ENCODE results near the gene RAD54L2. TPM values are rescaled to one million over a fixed set of nuclear protein-coding genes. Genes with fewer than 3 reads are reported as not detected.

Gene RAD54L2
- total RNA-seq, 1 donor from 2014 or later: 43.2 TPM

Other genes starting within 250 kb of the RAD54L2 start
- gene MANF, start 153.4 kb upstream of the RAD54L2 start, total RNA-seq: 200 and 208 TPM in 2 replicates
- gene RBM15B, start 147.4 kb upstream of the RAD54L2 start, total RNA-seq: 38.5 and 39.6 TPM in 2 replicates
- gene DCAF1, start 38.7 kb upstream of the RAD54L2 start, total RNA-seq: 45.3 and 46.3 TPM in 2 replicates
- 50.3 and 52.0 TPM in 2 replicates for gene TEX264, start 132.5 kb downstream of the RAD54L2 start, total RNA-seq
- 0.96 and 1.0 TPM in 2 replicates for gene GRM2, start 168.3 kb downstream of the RAD54L2 start, total RNA-seq
- gene IQCF6, start 240.5 kb downstream of the RAD54L2 start, total RNA-seq: not detected in 2 replicates

Measured in activated T-helper 1 cell treated with anti-CD3 and anti-CD28 coated beads, Interleukin-12 subunit alpha, Interleukin-12 subunit beta, Interleukin-2, Interleukin-4 antibody, amounts not matched to agents 30 ng/mL and 10 ng/mL and 1 ng/mL, durations not matched to agents 14 hours and 24 hours and 36 hours (primary cell).